Stromal cell of bone marrow (primary cell): ENCODE measurements around the gene CAPN7.

Experiments used
- DNase-seq: peaks from one replicate; pipeline ENCODE4 v3.0.0-alpha.2; 2012; ENCODE audit warnings: low read depth

The CAPN7 gene

GRCh38 chr3:15246186-15246585 is 40.1 kb downstream of the CAPN7 start:
- DNase-seq, result no peak

DNA sequence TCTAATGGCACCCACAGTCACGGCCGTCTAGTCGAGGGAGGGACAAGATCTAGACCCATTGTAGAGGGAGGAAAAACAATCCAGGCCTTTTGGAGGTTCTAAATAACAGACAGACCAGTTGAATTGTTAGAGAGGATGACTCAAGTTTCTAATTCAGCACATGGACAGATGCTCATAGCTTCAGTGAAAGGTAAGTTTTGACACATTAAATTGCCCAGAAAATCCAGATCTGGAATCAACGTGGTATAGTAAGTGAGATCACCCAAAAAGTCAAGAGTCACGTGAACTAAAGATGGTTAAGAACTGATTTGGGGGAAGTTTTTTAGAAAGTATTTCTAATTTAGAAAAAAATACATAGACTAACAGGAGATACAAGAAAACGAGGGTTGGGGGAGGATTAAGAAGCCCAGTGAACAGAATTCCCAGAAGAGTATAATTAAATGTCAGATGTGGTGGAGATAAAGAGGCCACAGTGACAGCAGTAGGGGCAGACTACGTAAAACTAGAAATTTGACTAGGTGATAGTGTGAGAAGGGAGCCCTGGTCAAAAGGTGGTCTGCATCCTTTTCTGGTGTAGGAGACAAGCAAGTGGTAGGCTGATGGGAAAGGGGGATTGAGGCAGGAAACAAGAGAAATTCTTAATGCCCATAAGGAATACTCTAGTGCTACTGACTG is 47.1 kb downstream of the CAPN7 start:
- DNase-seq, result no peak

GRCh38 chr3:15255215-15255614 is 49.2 kb downstream of the CAPN7 start:
- no peak for DNase-seq

DNA sequence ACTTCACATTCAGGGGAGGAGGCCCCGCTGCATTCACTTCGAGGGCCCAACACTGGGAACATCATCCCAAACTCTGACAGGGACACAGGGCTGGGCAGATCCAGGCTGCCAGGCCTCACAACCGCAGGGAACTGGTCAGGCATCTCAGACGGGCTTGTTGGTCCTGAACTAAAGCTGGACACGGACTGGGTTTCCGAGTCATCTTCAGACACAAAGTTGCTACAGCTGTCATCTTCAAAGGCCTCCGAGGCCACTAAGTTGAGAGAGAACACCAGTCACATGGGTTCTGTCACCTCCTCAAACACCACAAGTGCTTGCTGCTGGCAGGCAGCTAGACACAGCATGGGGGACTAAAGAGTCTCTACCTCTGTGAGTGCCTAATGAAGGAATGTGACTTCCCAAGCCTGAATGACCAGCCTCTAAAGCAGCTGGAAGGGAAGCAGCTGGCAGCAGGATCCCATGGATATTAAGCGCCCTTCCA is 50.9 kb downstream of the CAPN7 start:
- no peak for DNase-seq

GRCh38 chr3:15258720-15259119 is 52.7 kb downstream of the CAPN7 start:
- no peak for DNase-seq

DNA sequence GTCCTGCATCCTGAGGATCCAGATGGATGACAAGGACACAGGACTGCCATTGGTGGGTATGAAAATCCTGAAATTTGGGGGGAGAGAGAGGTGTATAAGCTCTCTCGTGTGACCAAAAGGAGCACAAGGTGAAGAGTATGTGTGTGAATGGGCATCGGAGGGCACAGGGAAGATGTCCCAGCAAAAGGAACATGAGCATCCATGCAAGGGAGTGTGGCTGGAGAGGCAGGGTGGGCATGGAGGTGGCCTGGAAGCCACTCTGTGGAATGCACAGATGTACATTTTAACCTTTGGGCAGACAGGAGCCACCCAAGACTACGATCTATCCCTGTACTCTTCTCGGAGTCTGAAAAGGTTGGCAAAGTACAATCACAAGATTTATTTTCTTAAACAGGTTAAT is 54.5 kb downstream of the CAPN7 start:
- DNase-seq, result no peak

- no peak for DNase-seq
Measured at GRCh38 chr3:15261274-15261673, 55.2 kb downstream of the CAPN7 start.

DNA sequence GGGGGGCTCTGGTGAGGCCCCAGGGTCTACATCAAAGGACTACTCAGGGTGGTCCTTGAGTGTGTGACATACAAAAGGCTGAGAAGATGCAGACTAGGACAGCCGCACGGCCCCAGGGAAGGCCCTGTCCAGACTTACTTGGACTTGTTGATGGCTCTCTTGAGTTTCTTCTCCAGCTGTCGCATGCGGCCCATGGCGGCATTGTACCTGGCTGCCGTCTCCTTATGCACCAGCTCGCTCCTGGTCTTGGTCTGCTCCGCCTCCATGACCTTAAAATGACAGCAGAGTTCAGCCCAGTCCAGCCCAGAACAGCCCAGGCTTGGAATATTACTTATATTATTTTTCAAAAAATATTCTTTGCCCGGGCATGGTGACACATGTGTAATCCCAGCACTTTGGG is 56.0 kb downstream of the CAPN7 start:
- DNase-seq, result no peak

- DNase-seq, result no peak
Measured at GRCh38 chr3:15263120-15263519, 57.1 kb downstream of the CAPN7 start.

DNA sequence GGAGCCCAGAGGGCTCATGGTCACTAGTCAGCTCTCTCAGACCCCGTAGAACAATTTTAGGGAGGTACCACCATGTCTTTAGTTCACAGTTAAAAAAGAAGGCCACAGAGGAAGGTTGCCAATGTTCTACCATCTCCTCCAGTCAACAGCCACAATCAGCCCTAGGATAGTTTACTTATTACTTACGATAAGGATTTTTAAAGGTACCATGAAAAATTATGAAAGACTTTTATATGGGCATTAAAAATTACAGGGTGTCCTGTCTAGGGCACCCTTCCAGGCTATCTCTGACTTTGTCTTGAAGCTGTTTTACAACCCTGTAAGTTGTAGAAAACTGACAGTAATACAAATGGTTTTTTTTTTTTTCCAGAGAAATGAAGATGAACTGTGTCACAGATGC is 57.9 kb downstream of the CAPN7 start:
- DNase-seq, result no peak

DNA sequence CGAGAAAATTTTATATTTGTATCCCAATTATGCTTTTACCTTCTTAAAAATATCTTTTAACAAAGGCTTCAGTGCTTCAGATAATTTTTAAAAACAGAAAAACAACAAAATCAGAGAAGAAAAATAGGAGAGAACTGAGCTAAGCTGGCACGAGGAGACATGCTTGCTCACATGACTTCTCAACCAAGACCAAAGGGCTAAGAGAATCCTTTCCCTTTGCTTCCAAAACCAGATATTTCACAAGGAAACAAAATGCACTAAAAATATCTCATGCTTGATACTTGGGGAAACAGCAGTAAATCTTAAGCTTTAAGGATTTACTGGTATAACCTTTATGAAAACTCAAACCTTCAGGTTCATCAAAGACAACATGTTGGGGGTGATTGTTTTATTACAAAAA is 58.4 kb downstream of the CAPN7 start:
- peak; percentile 18 for DNase-seq

GRCh38 chr3:15265655-15266509 is 59.8 kb downstream of the CAPN7 start:
- DNase-seq, result no peak

DNA sequence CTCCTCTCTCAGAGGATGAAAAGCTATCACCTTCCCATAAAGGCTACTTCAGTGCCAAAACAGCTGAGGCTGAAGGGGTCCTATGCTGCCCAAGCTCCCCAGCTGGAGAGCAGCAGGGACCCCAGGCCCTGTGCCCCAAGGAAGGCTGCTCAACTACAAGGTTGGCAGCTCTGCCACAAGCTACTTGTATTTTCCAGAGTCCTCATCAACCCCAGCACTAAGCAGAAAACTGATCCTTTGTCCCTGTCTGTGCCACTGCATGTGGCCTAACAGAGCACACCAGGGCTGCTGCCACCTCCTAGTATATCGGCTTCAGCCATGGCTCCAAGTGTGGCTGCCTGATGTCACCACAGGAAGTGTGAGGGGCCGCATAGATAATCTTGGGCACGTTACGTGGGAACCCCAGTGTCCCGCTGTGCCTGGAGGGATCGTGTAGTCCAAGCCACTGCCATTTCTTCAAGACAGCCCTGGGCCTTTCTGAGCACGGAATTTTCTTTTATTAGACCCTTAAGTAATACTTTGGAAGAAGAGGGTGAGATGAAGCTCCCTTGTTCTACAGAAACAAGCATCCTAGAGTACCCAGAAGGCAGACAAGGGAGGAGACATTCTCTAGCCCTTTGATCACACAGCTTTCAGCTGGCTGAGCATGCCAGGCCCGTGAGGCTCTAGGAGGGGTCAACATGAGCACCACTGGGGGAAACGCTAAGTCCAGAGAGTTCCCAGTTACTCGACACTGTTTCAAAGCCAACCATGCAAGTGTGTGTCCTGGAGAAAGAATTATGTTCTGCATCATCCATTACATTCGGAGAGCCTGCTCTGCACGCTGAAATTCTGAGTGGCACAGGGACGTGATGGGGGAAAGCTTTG is 60.7 kb downstream of the CAPN7 start:
- DNase-seq, result no peak

DNA sequence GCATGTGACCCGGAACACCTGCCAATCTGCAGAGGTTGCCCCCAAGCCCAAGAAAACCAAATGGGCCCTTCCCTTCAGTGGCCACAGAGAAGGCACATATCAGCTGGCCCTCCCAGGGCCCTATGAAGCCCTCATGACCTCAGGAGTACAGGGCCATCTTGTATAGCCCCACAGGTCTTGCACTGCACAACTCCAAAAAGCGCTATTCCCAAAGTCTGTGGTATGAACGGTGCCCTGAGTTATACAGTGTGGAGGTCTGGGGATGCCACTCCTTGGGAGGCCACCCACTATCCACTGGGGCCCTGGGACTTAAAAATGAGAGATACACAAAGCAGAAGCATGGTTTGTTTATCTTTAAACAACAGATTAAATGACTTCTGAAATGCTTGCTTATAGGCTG is 61.5 kb downstream of the CAPN7 start:
- no peak for DNase-seq

DNA sequence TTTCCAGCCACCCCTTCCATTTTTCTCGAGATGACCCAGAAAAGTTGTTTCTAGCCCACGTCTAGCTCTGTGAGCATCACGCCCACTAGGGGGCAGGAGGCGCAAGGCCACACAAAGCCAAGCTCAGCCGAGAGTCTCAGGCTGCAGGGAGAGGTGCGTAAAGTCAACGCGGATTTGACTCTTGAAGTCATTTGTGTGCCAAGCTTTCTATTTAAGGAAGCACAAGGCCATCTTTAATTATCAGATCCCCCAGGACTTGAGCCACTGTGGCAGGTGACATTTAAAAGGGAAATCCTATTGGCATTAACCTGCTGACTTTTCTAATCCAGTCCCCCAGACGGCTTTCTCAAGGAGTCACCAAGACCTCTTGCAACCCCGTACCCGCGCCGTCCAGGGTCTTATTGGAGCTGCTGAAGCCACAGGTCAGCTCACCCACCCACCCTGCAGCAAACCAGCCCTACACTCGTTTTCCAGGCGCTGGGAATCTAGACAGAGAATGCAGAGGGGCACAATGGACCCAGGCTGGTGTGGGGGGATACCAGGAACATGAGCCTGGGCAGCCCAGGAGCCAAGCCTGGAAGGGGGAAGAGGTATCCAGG is 62.1 kb downstream of the CAPN7 start:
- peak; percentile 77 for DNase-seq

DNA sequence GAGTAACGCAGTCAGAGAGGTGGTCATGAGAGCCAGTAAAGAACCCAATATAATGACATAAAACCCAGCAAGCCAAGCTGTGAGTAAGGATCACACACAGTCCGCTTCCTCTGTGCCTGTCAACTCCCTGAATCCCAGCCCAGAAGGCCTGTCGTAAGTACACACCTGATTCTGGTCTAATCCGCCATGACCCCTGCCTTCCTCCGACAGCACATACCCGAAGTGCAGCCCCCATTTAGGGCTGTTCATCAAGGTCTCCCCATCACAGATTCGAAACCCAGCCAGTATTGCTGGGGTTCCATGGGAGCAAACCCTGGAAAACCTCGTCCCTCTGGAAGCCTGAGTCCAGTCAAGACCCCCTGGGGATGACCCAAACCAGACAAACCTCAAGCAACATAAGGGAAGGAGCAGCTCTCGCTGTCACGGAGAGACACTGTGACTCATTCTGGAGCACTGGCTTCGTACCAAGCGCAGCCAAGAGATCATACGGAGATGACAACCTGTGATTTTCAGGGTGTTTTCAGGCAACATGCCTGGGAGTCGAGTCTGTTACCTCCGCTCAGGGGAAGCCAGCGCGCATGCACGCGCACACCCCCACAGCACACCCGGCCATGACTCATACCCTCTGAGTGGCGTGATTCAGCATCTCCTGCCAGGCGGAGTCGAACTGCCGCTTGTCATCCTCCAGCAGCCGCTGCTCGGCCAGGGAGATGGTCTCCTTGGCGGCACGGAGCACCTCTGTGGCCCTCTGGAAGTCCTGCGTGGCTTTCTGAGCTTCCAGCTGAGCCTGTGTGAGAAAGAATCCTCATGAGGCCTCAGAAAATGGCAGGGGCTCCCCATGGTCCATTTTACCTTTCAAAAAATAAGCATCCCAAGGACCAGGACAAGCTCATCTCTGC is 63.3 kb downstream of the CAPN7 start:
- DNase-seq, result peak; percentile 90

DNA sequence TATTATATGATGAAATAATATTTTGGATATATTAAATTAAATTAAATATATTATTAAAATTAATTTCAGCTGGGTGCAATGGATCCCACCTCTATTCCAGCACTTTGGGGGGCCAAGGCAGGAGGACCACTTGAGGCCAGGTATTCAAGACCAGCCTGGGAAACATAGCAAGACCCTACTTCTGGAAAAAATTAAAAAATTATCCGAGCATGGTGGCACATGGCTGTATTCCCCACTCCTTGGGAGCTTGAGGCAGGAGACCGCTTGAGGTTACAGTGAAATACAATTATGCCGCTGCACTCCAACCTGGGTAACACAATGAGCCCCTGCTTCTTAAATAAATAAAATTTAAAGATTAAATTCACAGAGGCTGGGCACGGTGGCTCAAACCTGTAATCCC is 65.0 kb downstream of the CAPN7 start:
- no peak for DNase-seq

DNA sequence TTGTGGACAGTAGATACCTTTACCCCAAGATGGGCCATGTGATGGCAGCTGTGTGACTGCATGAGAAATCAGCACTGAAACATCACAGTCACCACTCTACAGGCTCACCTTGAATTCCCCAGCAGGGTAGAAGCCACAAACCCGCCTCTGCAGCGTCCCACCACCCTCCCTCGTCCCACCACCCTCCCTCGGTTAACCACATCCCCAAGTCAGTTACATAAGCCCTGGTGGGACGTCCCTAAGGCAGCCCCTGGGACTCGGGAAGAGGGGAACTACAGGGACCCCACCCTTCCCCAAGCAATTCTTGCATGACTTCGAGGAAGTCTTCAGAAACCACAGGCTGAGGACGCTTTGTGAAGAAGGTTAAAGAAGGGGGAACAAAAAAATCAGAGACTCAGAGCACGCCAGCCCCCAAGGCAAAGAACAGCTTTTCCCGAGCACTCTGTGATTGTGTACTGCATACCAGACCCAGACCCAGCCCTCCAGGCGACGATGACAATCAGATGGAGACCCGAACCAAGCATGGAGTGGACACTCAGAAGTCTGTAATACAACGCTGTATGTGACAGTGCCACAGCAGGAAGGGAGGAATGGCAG is 65.8 kb downstream of the CAPN7 start:
- DNase-seq, result no peak

DNA sequence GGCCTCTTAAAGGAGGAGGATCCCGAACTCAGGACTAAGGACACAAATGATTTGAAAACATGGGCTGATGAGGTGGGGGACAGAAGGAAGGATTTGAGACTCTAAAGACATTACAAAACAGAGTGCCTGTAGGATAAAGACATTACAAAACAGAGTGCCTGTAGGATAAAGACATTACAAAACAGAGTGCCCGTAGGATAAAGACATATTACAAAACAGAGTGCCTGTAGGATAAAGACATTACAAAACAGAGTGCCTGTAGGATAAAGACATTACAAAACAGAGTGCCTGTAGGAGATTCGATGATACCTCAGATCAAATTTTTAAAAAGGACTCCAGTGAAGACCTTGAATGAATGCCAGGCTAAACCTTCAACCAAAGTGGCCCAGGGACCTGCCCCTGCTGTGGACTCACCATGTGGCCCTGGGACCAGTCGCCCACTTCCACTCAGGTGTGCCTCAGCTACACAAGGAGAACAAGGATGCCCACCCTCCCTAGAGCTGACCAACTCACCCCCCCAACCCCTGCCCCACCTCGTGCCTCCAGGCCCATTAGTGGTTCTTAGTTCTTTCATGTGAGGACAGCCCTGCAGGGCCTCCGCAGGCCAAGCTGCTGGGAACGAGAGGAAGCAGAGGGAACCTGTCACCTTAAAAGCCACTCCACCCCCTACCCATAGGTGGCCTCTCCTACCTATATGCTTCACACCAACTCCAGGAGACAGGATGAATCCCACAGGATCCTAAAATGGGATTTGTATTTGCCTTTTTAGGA is 66.6 kb downstream of the CAPN7 start:
- DNase-seq, result no peak

GRCh38 chr3:15273227-15273626 is 67.2 kb downstream of the CAPN7 start:
- no peak for DNase-seq
